HG03460 (cell line): ENCODE measurements around the gene GLRA1.

Source experiments
- ATAC-seq: cut with Tn5 transposase; IDR thresholded peaks from one replicate; pipeline ENCODE4 v1.9.1; 2021; ENCODE audit not compliant: unreplicated experiment

Gene GLRA1

GRCh38 chr5:151924564-151925301, at the start of gene GLRA1:
GLRA1 (minus strand) TSS chr5:151924851; CDS start chr5:151924549, 302 bp downstream.
- no peak for ATAC-seq

DNA sequence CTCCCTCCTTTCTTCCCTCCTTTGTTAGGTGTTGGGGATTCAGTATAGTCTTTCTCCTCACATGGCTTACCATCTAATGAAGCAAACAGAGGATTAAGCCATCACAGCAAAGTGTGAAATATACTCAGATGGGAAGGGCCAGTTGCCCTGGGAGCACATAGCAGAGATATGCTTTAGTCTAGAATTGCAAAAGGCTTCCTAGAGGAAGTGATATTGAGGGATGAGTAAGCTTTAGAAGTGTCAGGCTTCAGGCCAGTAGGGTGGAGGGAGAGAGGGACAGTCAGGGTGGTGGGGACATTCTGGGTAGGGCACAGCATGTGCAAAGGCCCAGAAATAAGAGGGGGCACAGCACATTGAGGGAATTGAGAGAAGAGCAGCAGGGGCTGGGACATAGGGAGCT, 46.2 kb upstream of the GLRA1 start:
- no peak for ATAC-seq

- ATAC-seq: no peak
Measured at GRCh38 chr5:151967865-151968264, 43.2 kb upstream of the GLRA1 start.

- no peak for ATAC-seq
Measured at GRCh38 chr5:151966046-151966445, 41.4 kb upstream of the GLRA1 start.

GRCh38 chr5:151964471-151964870, 39.8 kb upstream of the GLRA1 start:
- no peak for ATAC-seq

DNA sequence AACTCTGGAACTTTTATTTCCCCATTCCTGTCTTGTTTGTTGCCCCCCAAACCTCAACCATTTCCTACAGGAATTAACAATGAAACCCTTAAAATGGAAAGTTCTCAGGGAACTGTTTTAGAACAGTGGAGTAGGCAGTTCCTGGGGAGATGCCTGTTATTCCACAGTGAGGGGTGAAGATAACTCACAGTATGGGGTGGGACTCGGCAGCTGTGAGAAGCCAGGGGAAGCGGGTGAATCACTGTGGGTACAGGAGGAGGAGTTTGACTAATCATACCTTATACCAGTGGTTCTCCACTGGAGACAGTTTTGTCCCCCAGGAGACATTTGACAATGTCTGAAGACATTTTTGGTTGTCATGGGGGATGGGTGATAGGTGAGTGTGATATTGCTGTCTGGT, 36.9 kb upstream of the GLRA1 start:
- ATAC-seq: no peak

- ATAC-seq: no peak
Measured at GRCh38 chr5:151958111-151958510, 33.5 kb upstream of the GLRA1 start.

- no peak for ATAC-seq
Measured at GRCh38 chr5:151956725-151957124, 32.1 kb upstream of the GLRA1 start.

- no peak for ATAC-seq
Measured at GRCh38 chr5:151954255-151954654, 29.6 kb upstream of the GLRA1 start.

GRCh38 chr5:151953833-151954232, 29.2 kb upstream of the GLRA1 start:
- ATAC-seq: no peak

DNA sequence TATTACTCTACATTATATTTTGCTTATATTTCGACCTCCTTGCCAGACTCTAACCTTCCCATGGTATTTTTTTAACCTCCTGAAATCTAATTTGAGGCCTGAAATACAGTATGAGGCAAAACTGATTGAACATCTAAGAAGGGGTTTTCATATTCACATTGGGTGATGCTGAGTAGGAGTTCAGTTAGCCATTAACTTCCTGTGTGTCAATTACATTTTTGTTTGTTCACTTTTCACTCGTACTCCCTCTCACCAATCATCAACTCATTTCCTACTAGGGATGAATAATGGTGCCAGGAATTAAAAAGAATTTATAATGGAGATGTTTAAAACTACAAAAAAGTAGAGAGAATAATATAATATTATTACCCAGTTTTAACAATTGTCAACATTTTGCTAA, 27.6 kb upstream of the GLRA1 start:
- ATAC-seq: no peak

- ATAC-seq: no peak
Measured at GRCh38 chr5:151950706-151951105, 26.1 kb upstream of the GLRA1 start.

DNA sequence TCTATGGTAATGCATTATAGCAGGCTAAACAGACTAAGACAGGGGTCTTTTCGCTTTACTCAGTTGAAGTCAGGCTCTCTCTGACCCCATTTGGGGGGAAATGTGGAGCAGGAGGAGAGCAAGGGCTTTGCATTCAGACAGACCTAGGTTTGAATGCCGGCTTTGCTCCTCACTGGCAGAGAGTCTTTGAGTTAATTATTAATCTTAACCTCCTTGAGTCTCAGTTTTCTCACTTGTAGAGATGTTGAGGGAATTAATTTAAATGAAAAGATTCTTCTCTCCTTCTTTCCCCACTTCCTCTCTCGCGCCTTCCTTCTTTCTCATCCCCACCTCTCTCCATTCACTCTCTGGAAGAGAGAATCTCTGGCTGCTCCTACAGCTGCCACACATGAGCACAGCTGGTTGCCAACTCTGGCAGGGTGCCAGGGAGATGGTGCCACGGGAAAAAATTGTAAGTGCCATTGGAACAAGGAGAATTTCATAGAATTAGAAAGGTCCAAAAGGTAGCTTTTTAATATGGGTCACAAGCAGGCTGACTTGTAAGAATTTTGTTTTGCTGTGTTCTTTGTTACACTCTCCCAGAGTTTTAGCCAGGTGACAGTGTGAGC, 25.2 kb upstream of the GLRA1 start:
- no peak for ATAC-seq

- no peak for ATAC-seq
Measured at GRCh38 chr5:151949113-151949512, 24.5 kb upstream of the GLRA1 start.

DNA sequence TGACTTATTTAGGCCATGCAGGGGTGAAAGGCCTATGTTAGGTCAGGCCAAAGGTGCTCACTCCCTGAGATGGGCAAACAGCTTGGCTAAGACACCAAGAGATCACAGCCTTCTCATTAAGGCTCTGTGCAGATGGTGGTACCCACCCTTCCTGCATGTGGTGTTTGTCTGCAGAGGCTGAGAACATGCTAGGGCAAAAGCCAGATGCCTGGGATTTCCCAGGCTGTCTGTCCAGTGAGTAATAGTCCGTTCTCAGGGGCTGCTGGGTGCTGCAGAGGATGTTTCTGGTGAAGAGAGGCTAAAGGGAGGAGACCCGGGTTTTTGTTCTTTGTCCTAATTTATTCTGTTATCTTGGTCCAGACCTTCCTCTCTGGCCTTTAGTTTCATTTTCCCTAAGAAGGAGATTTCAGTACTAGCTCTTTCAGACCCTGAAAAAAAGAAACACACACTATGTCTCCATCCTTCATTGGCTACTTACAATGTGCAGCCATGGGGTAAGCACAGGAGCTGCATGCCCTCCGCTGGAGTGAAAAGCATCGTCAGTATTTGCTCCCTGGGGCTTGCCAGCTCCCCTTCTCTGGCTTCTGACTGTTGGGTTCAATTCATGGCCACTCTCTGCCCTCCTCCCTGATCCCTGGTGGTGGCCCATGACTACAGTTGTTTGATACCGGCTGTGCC, 23.4 kb upstream of the GLRA1 start:
- no peak for ATAC-seq

- ATAC-seq: no peak
Measured at GRCh38 chr5:151937851-151938250, 13.2 kb upstream of the GLRA1 start.

GRCh38 chr5:151935135-151935695, 10.6 kb upstream of the GLRA1 start:
- no peak for ATAC-seq

DNA sequence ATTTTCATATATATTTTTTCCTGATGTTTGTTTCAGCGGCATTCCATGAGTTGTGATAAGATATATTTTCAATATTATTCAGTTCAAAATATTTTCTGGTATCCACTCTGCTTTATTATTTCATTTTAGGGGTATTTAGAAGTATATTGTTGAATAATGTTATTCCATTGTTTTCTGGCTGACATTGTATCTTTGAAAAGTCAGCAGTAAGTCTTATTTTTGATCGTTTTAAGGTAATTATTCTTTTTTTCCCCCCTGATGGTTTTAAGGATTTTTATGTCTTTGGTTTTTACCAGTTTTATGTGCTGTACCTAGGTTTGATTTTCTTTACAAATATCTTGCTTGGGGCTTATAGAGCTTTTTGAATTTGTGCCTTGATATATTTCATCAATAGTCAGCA, 6.6 kb upstream of the GLRA1 start:
- no peak for ATAC-seq

DNA sequence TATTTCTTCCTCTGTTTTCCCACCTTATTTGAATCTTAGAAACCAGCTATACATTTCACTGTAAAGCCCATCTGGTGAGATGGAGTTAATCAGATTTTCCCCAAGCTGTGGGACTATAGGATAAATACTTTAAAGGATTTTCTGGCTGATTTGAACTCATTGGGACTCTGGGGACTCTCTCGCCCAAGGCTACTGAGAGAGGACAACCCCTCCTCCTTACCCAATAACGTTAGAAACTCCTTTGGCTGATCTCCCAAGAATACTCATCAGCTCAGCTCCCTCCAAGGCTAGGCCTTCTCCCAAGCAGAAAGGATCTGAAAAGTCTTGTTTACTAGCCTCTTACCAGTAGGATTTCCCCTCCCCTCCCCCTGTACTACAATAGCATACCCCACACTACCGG, 1.5 kb upstream of the GLRA1 start:
- no peak for ATAC-seq

DNA sequence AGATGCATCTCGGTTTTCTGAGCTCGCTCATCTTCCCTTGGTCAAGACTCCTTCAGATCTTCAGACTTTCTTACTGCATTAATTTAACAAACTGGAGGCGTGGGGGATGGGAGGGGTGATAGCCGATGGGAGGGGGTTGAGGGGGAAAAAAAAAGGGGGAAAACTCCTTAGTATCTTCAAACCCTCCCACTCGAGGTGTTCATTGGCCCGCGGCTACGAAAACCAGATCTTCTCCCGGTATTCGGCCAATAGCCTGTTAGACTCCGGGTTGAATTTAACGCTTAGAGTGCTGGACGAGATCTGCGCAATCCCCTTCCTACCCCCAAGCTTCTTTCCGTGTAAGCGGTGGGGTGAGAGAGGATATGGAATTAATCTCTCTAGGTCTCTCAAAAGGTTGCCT, 689 bp upstream of the GLRA1 start:
- no peak for ATAC-seq

DNA sequence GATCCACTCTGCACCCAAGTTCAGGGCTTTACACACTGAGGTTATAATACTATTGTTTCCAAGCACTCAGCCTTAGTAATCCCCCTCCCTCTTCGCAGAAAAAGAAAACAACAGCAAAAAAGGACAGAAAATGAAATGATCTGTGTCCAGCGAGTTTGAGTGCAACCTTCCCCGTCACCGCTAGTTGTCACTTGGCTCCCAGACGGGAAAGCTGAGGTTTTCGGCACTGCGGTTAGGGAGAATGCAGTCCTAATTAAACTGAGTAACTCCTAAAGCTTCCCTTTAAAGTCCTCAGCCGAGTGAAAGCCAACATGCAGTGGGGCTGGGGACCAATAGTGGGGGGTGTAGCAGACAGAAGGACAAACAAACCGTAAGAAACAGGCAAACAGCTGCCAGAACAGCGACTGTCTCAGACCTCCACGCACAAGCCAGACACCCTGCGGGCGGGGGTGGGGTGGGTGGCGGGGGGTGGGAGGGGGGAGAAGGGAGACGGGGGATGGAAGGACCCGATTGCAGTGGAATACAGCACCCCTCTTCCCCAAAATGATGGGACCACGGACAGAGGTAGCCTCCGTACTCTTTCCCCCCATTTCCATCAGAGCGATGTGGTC, 680 bp downstream of the GLRA1 start:
- no peak for ATAC-seq

DNA sequence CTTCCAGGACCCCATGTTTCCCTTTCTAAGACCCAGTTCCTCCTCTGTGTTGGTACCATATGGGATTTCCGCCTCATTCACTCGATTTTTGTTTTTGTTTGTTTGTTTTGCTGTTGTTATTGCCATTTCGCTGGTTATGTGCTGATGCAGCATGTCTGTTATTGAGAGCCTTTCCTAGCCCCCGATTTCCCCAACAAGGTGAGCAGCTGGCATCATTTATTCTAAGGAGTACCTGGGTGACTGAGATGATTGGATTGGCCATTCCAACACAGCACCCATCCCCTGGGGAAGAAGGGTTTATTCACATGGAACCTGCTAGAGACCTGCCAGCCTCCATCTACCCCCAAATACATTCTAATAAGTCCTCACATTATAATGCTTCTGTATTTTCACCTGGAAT, 2.7 kb downstream of the GLRA1 start:
- ATAC-seq: no peak
